ENCODE results near the gene UBA1. TPM values are rescaled to one million over a fixed set of nuclear protein-coding genes. Genes with fewer than 3 reads are reported as not detected.

UBA1 gene
- total and polyA plus RNA-seq, 10 of the 15 experiments (the other 5 are each of a cell fraction or from before 2014, with no cell fraction given), result 60.4 to 314 (median 216) TPM

- no peak for TF ChIP-seq CEBPZ (IDR thresholded peaks at IDR 0.05; ENCODE audit: low read depth, low read length)
- no peak for TF ChIP-seq NFXL1 (IDR thresholded peaks at IDR 0.05; ENCODE audit: borderline replicate concordance)
- no peak; the same call in 1 of the 2 replicates for TF ChIP-seq BACH1 (IDR thresholded peaks at IDR 0.05; ENCODE audit: borderline replicate concordance)
- TF ChIP-seq NBN (IDR thresholded peaks at IDR 0.05), result peak; percentile 63; the same call in 1 of the 2 replicates
- TF ChIP-seq MLLT1 (IDR thresholded peaks at IDR 0.05), result no peak; the same call in 1 of the 2 replicates
- TF ChIP-seq KAT2A (conservative IDR thresholded peaks at IDR 0.05; ENCODE audit: control insufficient read depth, low read depth, low read length), result no peak
- TF ChIP-seq IKZF1 (conservative IDR thresholded peaks at IDR 0.05), result peak; percentile 89
- TF ChIP-seq HDGF (IDR thresholded peaks at IDR 0.05), result no peak
- TF ChIP-seq SREBF1 (IDR thresholded peaks at IDR 0.05; ENCODE audit: low read length), result peak; percentile 94
- no peak for TF ChIP-seq STAT1 (conservative IDR thresholded peaks at IDR 0.05)
- no peak for TF ChIP-seq RAD21 (IDR thresholded peaks at IDR 0.05; ENCODE audit: insufficient read depth, low read depth, low read length)
- TF ChIP-seq NR2C1 (IDR thresholded peaks at IDR 0.05), result peak; percentile 31; the same call in 1 of the 2 replicates
- no peak for TF ChIP-seq ZZZ3 (IDR thresholded peaks at IDR 0.05; ENCODE audit: control insufficient read depth, insufficient read length, low read depth)
- 0 out of 2 replicates have a peak, but pooled peaks have one; percentile 19 for TF ChIP-seq MEF2A (IDR thresholded peaks at IDR 0.05; ENCODE audit: insufficient read depth, low read depth, low read length)
- peak; percentile 67 for TF ChIP-seq CREM (IDR thresholded peaks at IDR 0.05; ENCODE audit: low read depth)
- TF ChIP-seq CHD4 (IDR thresholded peaks at IDR 0.05), result no peak
- no peak for TF ChIP-seq MTA2 (IDR thresholded peaks at IDR 0.05; ENCODE audit: low read depth)
- no peak for TF ChIP-seq CUX1 (IDR thresholded peaks at IDR 0.05; ENCODE audit: insufficient replicate concordance, low read depth, low read length)
- peak; percentile 70; the same call in 1 of the 2 replicates for TF ChIP-seq TARDBP (IDR thresholded peaks at IDR 0.05; ENCODE audit: borderline replicate concordance)
- peak; percentile 98 for TF ChIP-seq CHD1 (IDR thresholded peaks at IDR 0.05; ENCODE audit: low read depth, low read length)
Observed at GRCh38 chrX:47190445-47191269, 3.0 kb upstream of the UBA1 start (continued).

All from GM12878 (cell line).